GM21786 (cell line): ENCODE data around the gene PRXL2B.
"Not testable (repeated sequence)": the region's sequence is repeated elsewhere in the genome, so short reads cannot be mapped to it uniquely, and the experiment has no call there.

Experiments
- ATAC-seq: cut with Tn5 transposase; IDR thresholded peaks from one replicate; pipeline ENCODE4 v1.9.1; 2021; ENCODE audit not compliant: unreplicated experiment

The PRXL2B gene

DNA sequence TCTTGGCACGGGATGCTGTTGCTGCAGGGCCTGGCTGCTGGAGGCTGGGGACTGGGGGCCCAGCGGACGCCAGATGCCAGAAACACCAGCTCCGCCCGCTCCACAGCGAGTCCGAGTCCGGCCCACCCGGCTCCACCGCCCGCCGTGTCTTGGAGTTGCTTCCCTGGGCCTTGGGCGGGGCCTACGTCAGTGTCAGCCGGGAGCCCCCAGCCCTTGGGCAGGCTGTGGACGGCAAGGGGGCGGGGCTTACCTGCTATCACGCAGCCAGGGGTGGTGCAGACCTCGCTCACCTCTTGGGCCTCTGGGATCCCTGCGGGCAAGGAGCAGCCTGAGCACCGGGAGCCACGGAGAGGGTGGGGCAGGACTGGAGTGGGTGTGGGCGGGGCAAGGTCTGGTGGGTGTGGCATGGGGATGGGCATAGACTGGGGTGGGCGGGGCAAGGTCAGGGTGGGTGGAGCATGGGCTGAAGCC, 24.5 kb downstream of the PRXL2B start:
- ATAC-seq, result no peak

DNA sequence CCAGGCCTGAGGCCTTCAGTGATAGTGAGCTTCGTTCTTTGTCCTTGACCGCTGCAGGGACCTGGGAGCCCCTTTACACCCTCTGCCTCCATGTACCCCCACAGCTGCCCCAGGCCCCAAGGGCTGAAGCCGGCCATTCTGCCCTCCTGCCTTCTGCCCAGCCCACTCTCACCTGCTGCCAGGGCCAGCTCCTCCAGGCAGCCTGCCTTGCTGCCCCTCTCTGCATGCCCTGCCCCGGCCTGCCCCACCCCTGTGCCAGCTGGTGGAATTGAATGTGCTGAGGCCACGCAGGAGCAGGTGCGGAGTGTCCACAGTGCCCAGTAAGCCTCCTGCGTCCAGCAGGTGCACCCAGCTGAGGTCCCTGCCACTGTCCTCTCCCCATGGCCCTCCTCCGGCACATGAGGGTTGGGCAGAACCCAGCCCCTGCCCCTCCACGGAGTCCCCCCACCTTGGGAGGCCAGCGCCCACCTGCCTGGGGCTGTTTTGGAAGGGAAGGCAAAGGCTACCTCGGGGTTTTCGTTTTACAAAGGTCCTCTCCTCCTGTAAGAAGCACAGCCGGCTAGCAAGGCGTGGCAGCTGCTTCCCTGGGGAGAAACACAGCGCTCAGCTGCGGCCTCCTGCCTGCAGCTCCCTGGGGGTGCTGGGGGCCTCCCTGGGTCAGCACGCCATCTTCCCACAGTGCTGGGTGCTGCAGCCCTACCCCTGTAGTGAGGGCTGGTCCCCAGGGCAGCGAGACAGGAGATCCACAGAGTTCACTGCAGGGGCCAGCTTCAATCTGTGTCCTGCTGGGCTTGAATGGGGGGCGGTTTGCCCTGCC, 25.3 kb downstream of the PRXL2B start:
- ATAC-seq, result no peak

DNA sequence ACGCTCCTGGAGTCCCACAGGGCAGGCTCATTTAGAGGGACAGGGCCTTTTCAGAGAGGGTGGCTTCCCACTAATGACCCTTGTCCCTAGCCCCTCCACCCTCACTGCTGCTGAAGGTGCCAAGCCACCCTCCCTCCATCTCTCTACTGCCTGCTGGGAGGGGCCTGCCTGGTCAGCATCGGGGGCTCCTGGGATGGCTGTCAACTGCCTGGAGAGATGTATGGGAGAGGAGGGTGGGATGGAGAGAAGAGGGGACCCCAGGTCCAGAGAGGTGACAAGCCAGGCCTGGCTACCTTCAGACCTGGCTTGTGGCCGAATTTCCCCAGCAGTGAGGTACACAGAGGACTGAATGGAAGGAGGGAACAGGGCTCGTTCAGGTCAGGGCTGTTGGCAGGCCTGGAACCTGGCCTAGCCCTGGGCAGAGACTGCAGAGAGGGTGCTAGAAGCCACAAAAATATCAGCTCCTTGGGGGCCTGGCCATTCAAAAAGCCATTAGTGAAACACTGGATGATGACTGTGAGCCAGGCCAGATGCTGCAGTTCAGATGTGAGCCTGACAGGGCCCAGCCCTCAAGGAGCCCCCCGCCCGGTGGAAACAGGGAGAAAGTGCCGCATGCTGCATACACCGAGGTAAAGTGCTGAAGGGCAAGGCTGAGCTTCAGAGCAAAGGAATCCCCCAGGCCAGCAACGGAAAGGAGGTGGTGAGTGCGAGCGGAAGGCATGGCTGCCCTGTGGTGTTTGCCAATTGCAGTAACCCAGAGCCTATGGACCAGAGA, 26.2 kb downstream of the PRXL2B start:
- ATAC-seq, result no peak

DNA sequence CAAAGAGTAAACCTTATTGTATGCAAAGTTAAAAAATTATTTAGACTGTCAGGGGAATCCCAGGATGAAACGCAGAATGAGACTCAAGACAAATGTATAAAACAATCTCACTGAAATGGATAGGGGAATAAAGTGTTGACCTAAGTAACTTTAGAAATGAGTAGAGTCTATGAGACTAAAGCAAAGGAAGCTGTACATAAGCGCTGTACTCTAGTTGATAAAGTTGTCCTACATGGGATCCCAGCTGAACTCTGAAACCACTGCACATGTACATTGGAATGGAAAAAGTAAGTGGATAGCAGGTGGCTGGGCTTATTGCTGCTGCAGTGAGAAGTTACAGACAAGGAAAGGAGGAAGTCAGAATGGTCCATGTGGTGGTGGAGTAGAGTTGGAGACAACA, 27.6 kb downstream of the PRXL2B start:
- ATAC-seq, result no peak

DNA sequence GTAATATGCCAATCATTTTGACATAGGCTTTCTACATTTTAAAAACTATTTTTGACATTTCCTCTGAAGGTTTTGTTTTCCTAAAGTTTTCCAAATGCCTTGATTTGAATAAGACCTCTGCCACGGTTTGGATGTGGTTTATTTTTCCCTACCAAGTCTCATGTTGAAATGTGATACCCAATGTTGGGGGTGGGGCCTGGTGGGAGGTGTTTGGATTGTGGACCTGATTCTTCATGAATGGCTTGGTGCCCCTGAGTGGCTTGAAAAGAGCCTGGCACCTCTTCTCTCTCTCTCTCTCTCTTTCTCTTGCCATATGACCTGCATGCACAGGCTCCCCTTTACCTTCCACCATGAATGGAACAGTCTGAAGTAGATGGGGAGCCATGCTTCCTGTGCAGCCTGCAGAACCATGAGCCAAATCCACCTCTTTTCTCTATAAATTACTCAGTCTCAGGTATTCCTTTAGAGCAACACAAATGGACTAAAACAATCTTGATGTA, 31.4 kb downstream of the PRXL2B start:
- no peak for ATAC-seq

DNA sequence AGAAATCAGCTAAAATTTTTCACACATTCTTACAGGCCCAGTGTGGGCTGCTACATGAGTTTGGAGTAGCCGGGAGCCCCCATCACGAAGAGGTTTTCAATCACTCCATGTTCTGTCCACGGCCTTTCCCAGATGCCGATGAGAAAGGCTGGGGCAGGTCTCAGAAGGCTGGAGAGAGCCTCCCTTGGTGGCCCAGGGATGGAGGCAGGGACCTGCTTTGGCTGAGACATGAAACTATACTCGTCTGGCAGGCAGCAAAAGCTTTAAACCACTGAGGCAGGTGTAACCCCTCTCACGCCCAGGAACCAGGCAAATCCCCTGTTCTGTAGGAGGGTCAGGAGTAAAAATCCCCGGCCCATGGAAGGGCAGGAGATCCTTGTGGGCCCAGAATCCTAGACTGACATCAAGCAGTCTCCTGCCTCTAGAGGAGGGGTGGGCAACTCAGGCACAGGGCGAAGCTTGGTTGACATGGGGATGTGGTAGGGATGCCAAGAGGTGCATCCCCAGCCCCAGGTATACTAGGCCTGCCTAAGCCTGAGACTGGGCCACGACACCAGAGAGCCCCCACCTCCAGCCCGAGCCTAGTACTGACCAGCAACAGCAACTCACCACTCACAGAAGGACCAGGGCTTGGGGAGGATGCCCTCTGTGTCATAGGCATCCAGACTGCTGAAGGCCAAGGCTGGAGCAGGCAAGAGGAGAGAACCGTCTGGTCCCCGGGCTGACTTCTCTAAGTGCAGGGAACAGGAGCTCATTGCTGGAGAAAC, 37.2 kb downstream of the PRXL2B start:
- no peak for ATAC-seq

DNA sequence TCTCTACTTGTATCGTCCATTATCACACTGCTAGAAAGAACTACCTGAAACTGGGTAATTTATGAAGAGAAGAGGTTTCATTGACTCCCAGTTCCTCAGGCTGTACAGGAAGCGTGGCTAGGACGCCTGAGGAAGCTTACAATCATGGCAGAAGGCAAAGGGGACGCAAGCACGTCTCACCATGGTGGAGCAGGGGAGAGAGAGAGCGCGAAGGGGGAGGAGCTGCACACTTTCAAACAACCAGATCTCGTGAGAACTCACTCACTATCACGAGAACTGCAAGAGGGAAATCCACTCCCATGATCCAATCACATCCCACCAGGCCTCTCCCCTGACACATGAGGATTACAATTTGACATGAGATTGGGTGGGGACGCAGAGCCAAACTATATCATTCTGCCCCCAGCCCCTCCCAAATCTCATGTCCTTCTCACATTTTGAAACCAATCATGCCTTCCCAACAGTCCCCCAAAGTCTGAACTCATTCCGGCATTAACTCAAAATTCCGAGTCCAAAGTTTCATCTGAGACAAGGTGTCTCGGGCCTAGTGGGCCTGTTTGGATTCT, 38.2 kb downstream of the PRXL2B start:
- ATAC-seq, result no peak

DNA sequence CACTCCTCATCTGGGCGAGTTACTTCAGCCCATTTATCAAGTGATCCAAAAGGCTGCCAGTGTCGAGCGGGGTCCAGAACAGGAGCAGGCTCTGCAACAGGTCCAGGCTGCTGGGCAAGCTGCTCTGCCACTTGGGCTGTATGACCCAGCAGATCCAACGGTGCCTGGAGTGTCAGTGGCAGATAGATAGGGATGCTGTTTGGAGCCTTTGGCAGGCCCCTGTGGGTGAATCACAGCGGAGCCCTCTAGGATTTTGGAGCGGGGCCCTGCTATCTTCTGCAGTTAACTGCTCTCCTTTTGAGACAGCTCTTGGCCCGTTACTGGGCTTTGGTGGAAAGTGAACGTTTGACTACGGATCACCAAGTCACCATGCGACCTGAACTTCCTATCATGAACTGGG, 38.7 kb downstream of the PRXL2B start:
- ATAC-seq, result no peak

DNA sequence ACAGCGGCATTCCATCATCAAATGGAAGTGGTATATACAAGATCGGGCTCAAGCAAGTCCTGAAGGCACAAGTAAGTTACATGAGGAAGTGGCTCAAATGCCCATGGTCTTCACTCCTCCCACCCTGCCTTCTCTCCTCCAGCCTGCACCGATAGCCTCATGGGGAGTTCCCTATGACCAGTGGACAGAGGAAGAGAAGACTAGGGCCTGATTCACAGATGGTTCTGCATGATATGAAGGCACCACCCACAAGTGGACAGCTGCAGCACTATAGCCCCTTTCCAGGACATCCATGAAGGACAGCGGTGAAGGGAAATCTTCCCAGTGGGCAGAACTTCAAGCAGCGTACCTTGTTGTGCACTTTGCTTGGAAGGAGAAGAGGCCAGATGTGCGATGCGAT, 39.2 kb downstream of the PRXL2B start:
- ATAC-seq, result not testable (repeated sequence)

DNA sequence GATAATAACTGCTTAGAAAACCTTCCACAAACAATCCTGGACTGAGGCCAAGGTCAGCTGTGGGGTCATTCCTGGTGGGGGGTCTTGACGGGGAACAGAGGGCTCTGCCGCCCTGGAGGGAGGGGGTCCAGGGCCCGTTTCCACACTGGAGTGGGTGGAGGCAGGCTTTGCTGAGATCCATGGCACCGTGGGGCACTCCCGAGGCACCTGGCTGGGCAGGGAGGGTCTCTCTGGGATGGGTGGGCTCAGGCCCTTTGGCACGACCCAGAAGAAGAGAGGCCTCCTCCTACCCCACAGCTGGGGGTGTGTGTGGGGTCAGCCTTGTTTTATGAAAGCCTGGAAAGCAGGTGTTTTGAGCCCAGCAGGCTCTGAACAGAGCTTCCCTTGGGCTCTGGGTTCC, 41.2 kb downstream of the PRXL2B start:
- ATAC-seq, result no peak

DNA sequence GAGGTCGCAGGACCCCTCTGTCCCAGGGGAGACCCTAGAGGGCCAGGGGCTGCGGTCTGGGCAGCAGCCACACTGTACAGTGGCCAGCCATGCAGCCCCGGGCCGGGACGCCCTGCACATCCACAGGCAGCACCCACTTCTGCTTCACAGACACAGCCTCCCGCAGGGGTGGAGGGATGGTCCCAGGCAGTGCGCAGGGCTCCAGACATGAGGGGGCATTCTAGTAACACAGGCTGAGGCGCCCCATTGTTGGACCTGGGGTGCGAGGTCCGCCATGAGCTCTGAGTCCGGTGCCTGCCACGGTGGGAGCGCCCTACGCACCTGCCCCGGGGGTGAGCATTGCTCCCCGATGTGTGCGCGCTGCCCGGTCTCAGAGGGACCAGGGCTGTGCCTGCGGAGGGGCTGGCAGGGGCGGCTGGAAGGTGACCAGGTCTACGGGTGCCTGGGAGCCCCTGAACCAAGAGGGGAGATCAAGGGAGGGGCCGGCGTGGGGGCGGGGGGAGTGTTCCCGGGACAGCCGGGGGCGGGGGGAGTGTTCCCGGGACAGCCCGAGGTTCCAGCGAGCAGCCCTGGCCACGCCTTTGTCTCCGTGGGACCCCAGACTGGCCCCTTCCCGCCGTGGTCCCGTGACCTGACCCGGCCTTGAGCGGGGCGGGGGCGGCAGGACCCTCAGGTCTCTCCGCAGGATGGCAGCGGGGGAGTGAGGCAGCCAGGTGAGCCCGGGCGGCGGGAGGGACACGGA, 41.8 kb downstream of the PRXL2B start:
- no peak for ATAC-seq

DNA sequence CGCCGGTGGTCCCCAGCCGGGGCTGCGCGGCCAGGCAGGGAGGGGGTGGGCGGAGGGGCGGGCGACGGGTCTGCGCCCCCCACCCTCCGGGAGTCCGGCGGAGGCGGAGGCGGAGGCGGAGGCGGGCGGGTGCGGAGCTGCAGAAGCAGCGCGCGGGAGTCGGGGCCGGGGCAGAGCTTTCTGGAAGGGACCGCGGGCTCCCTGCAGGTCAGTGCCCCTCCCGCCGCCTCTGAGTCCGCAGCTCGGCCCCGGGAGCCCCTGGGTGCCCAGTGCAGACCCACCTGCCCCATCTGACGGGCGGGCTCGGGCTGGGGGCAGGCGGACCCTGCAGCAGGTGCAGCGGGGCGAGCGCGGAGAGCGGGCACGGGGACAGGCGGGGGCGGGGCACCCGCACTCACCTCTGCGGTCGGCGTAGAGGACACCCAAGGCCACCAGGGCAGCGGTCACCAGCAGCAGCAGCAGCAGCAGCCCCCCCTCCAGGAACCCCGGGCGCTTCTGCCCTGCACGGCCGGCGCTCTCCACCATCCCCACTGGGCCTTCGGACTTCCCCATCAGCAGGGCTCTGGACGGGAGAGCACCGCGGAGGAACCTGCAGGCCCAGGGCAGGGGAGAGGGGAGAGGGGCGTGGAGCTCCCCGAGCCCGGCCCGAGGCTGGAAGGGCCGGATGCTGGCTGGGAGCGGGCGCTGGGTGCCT, 42.5 kb downstream of the PRXL2B start:
- no peak for ATAC-seq

DNA sequence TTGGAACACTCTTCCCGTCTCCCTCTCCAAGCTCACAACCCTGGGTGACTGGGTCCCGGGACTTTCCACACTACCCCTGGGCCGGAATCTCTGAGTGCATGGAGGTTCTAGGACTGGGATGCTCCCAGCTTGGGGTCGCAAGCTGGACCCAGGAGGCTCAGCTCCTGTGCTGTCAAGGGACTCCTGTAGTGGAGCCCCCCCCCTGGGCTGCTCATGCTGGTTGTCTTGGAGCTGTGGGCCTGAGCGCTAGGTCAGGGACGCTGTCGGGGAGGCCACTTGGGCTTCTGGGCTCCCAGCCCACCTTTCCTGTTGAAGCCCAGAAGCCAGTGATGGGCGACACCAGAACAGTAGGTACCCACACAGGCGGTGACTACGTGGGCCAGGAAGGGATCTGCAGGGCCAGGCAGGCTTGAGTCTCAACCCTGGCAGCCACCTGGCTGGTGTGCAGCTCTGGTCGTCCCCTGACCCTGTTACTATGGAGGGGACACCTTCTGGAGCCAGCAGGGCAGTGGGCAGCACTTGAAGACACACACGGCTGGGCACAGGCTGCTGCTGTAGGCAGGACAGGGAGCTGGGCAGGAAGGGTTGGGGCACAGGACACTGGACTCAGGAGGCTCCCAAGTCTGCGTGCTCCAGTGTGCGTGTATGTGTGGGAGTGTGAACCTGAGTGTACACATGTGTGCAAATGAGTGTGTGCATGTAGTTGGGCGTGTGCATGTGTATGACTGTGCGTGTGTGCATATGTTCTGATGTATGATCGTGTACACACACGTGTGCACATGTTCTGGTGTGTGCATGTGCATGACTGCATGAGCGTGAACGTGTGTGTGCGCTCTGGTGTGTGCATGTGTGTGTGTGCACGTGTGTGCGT, 43.3 kb downstream of the PRXL2B start:
- no peak for ATAC-seq

DNA sequence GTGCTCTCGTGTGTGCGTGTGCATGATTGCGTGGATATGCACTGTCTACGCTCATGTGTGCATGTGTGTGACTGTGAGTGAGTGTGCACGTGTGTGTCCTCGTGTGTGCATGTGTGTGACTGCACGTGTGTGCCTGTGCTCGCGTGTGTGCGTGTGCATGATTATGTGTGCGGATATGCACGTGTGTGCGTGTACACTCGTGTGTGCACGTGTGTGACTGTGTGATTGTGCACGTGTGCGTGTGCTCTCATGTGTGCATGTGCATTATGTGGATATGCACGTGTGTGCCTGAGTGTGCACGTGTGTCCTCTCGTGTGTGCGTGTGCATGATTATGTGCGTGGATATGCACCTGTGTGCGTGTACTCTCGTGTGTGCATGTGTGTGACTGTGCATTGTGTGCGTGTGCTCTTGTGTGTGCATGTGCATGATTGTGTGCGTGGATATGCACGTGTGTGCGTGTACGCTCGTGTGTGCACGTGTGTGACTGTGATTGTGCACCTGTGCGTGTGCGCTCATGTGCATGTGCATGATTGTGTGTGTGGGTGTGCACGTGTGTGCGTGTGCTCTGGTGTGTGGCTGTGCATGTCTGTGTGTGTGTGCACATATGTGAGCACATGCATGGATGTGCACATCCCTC, 44.0 kb downstream of the PRXL2B start:
- no peak for ATAC-seq

DNA sequence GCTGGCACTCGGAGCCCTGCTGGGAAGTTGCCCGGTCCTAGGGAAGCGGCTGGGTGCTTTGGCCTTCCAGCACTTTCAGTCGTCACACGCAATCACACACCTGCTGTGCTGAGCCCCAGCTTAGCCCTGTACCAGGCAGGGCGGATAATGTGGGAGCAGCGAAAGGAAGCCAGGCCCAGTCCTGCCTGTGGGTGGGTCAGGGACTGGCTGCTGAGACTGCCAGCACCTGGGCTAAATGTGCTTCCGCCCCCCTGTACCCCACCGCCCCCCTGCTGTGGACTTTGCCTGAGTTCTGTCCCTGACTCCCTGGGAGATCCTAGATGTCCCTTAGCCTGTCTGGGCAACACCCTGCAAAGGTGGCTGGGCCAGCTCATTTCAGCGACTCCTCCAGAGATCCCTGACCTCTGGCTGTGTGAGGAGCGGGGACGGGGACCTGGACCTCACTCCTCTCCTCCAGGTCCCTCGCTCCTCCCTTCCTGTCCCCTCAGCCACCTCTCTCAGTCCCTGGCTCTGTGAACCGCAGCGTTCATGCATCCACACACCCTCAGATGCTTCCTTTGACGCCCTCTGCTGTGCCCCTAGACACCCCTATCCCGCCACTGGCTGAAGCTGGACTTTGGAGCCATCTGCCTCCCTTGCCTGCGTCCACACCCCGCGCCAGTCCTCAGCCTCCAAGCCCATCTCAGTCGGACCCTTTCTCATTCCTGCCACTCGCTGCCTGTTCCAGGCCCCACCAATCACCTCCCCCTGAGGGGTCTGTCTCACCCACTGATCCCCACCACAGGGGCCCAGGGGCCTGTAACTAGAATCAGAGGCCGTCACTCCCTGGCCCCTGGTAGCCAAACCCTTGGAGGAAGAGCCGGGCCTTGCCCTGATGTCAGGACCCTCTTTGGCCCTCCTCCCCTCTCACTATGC, 44.8 kb downstream of the PRXL2B start:
- no peak for ATAC-seq

DNA sequence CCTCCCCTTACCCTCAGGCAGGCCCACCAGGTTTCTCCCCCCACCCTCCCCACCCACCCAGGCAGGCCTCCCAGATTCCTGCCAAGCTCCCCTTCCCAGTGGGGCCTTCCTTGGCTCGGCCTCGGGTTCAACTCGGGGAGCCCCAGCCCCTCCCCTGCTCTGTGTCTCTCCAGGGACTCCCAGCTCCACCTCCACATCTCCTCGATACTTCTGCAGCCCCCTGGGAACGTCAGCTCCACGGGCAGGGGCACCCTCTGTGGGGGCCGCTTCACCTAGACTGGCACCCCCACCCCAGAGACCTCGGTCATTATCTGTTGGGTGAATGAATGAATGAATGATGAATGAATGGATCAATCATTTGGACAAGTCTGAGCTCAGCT, 45.5 kb downstream of the PRXL2B start:
- no peak for ATAC-seq
